Activated naive CD4-positive, alpha-beta T cell treated with anti-CD3 and anti-CD28 coated beads for 36 hours (primary cell): Measurements from ENCODE around the gene TMEM98. TPM values are rescaled to one million over a fixed set of nuclear protein-coding genes. Genes with fewer than 3 reads are reported as not detected.

Experiments used
- total RNA-seq, 2 experiments: library from RNA; stranded (reverse); gene quantifications; one replicate each; pipeline ENCODE4 v1.2.3, GENCODE V29; 2021

Gene TMEM98
- total RNA-seq, 2 experiments from 2014 or later = not detected

Other genes starting within 250 kb of the TMEM98 start
- 1 to 10 TPM; 6.7 to 8.3 TPM for gene MYO1D, start 51.0 kb upstream of the TMEM98 start, total RNA-seq
- gene SPACA3, start 63.7 kb downstream of the TMEM98 start, total RNA-seq = not detected